Uterus (tissue), 4 donors: ENCODE results near the gene LRRC52. TPM values are rescaled to one million over a fixed set of nuclear protein-coding genes. Genes with fewer than 3 reads are reported as not detected.

Experiments
- total RNA-seq, 4 donors: library from RNA; depleted of rRNA in 3 of 4; stranded (reverse); fragments of >200 nt in 3 of 4; gene quantifications; one replicate each; pipeline versions ENCODE4 v1.1.0 to v1.2.4, GENCODE V29; 2014 to 2023
- donor health status: DM: yes; HTN: yes; CAD: no.

Gene LRRC52
- total RNA-seq, 4 donors from 2014 or later: not detected

Other genes starting within 250 kb of the LRRC52 start
- gene LMX1A, start 187.3 kb upstream of the LRRC52 start, total RNA-seq: under 1 TPM in 1 of 4 donors, not detected in 3; 0.41 TPM
- gene RXRG, start 98.9 kb upstream of the LRRC52 start, total RNA-seq: 1 to 10 TPM in 1 of 4 donors, under 1 TPM in 2, not detected in 1; under 0.01 to 3.2 (median 0.18) TPM
- 100 to 1,000 TPM in 3 of 4 donors, 10 to 100 TPM in 1; 76.7 to 196 (median 138) TPM for gene MGST3, start 87.2 kb downstream of the LRRC52 start, total RNA-seq
- gene ALDH9A1, start 154.6 kb downstream of the LRRC52 start, total RNA-seq: 100 to 1,000 TPM in 1 of 4 donors, 10 to 100 TPM in 3; 25.4 to 105 (median 68.4) TPM
- 10 to 100 TPM; 36.2 to 87.1 (median 54.8) TPM for gene TMCO1, start 224.9 kb downstream of the LRRC52 start, total RNA-seq